ENCODE results near the gene AK2.
A peak's percentile ranks its signal among the peaks of the same experiment; 100 is the strongest.

DNA sequence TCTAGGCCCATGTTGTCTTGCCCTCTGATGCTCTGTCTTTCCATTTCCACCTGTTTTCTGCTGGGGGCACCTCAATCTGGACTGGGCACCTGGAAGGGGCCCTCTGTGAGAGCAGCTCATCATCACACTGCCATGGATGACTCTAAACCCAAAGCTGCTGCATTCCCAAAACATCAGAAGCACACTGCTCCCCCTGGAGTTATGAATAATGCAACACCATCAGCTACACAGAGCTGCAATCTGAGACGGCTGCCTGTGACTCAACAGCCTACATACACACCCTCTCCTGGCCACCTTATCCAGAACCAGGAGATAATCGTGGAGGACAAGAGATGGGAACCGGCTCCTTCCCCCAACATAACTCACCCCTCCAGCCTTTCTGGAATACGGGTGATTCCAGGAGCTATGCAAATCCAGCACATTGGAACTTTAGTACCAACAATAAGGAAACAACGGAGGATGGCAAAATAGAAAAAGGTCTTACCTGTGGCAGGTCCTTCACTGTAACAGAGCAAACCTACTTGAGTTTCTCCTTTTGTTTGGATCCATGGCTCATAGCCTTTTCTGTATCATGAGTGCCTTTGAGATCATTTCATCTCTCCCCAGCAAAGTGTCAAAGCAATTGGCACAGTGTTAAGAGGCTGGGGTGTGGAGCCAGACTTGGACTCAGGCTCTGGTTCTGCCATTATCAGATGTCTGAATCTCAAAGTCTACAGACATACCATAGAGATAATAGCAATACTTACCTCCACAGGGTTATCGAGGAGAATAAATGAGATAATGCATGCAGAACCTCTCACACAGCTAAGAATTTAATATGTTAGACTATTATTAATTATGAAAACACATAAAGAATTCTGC, 29.3 kb downstream of the AK2 start:
- no peak for TF ChIP-seq POLR2A (IDR thresholded peaks at IDR 0.05)
- TF ChIP-seq, protein P1, sequence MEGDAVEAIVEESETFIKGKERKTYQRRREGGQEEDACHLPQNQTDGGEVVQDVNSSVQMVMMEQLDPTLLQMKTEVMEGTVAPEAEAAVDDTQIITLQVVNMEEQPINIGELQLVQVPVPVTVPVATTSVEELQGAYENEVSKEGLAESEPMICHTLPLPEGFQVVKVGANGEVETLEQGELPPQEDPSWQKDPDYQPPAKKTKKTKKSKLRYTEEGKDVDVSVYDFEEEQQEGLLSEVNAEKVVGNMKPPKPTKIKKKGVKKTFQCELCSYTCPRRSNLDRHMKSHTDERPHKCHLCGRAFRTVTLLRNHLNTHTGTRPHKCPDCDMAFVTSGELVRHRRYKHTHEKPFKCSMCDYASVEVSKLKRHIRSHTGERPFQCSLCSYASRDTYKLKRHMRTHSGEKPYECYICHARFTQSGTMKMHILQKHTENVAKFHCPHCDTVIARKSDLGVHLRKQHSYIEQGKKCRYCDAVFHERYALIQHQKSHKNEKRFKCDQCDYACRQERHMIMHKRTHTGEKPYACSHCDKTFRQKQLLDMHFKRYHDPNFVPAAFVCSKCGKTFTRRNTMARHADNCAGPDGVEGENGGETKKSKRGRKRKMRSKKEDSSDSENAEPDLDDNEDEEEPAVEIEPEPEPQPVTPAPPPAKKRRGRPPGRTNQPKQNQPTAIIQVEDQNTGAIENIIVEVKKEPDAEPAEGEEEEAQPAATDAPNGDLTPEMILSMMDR (IDR thresholded peaks at IDR 0.05), result peak in 2 of 3 experiments; percentile 23 to 39
